Amniotic stem cell (primary cell): ENCODE results near the gene ZNF681.
"Not testable (repeated sequence)": the region's sequence is repeated elsewhere in the genome, so short reads cannot be mapped to it uniquely, and the experiment has no call there.

Source experiments
- DNase-seq: peaks from one replicate; lab custom pipeline; 2025; lab: John Stamatoyannopoulos, UW

Gene ZNF681

GRCh38 chr19:23692937-23693336 is 65.8 kb downstream of the ZNF681 start:
- not testable (repeated sequence) for DNase-seq
